PC-3 (cell line): ENCODE data around the gene LDOC1. TPM values are rescaled to one million over a fixed set of nuclear protein-coding genes. Genes with fewer than 3 reads are reported as not detected.

Experiments used
- ATAC-seq: fragments of 200-7000 bp; cut with Tn5 transposase; 2 replicates; pipeline ENCODE4 v1.9.1; 2020; ENCODE audit warnings: mild to moderate bottlenecking, moderate library complexity
- BruUV-seq: library from RNA; stranded (reverse); fragments of 400-500 nt; replicated peaks from 2 replicates; lab custom pipeline; 2021; lab: Mats Ljungman, UMichigan
- CTCF ChIA-PET: fragments of 300-600 bp; sonication (Branson Sonifier 250); formaldehyde crosslinking; loops from one replicate; lab custom pipeline; 2022; ENCODE audit warnings: antibody characterized with exemption; lab: Charles Lee
- POLR2A ChIA-PET: fragments of 300-600 bp; sonication (Branson Sonifier 250); formaldehyde crosslinking; loops from one replicate; lab custom pipeline; 2022; ENCODE audit warnings: antibody characterized with exemption; ENCODE audit not compliant: unreplicated experiment; lab: Charles Lee
- DNase-seq: peaks from one replicate; pipeline ENCODE4 v3.0.0-alpha.2; 2015
- H2AFZ ChIP-seq: fragments of 300-600 bp; sonication (generic); 2 replicates; pipeline ENCODE4 v1.6.0; 2016; ENCODE audit warnings: antibody characterized with exemption, low read length
- H3F3A ChIP-seq: fragments of 300-600 bp; sonication (generic); one replicate; pipeline ENCODE4 v1.6.0; 2017; ENCODE audit warnings: antibody characterized with exemption, low read length, control low read depth, mild to moderate bottlenecking; ENCODE audit not compliant: unreplicated experiment
- H3K27ac ChIP-seq: fragments of 300-600 bp; sonication (generic); 2 replicates; pipeline ENCODE4 v1.5.1; 2016; ENCODE audit warnings: mild to moderate bottlenecking, low read length
- H3K27me3 ChIP-seq: fragments of 300-600 bp; sonication (generic); 2 replicates; pipeline ENCODE4 v1.6.1; 2016; ENCODE audit warnings: low read length, mixed read lengths
- H3K36me3 ChIP-seq: fragments of 300-600 bp; sonication (generic); 2 replicates; pipeline ENCODE4 v1.6.1; 2016; ENCODE audit warnings: low read depth, mixed run types, low read length, mixed read lengths
- H3K4me1 ChIP-seq: fragments of 300-600 bp; sonication (generic); 2 replicates; pipeline ENCODE4 v1.5.1; 2016; ENCODE audit warnings: low read length; ENCODE audit not compliant: insufficient read depth
- H3K4me2 ChIP-seq: fragments of 300-600 bp; sonication (generic); 2 replicates; pipeline ENCODE4 v1.6.0; 2016; ENCODE audit warnings: low read length
- H3K4me3 ChIP-seq: fragments of 300-600 bp; sonication (generic); 2 replicates; pipeline ENCODE4 v1.5.1; 2016; ENCODE audit warnings: mild to moderate bottlenecking, low read length, mixed read lengths
- H3K79me2 ChIP-seq: fragments of 300-600 bp; sonication (generic); 2 replicates; pipeline ENCODE4 v1.6.1; 2017; ENCODE audit warnings: low read length, mixed read lengths
- H3K9ac ChIP-seq: fragments of 300-600 bp; sonication (generic); 2 replicates; pipeline ENCODE4 v1.6.0; 2016; ENCODE audit warnings: mild to moderate bottlenecking, low read length
- H3K9me2 ChIP-seq: fragments of 300-600 bp; sonication (generic); replicated peaks from 2 replicates; pipeline ENCODE4 v1.6.1; 2016; ENCODE audit warnings: mixed run types, low read length, mixed read lengths
- H3K9me3 ChIP-seq: fragments of 300-600 bp; sonication (generic); 2 replicates; pipeline ENCODE4 v1.6.1; 2016; ENCODE audit warnings: low read length, mixed read lengths
- H4K20me1 ChIP-seq: fragments of 300-600 bp; sonication (generic); 2 replicates; pipeline ENCODE4 v1.6.1; 2016; ENCODE audit warnings: low read length, mixed read lengths
- EZH2 ChIP-seq: fragments of 300-600 bp; sonication (generic); IDR thresholded peaks from one replicate; pipeline ENCODE4 v1.6.1; 2017; ENCODE audit warnings: antibody characterized with exemption, mild to moderate bottlenecking, low read length; ENCODE audit not compliant: unreplicated experiment
- EZH2phosphoT487 ChIP-seq: fragments of 300-600 bp; sonication (generic); IDR thresholded peaks from 2 replicates; pipeline ENCODE4 v1.6.1; 2018; ENCODE audit warnings: mild to moderate bottlenecking, antibody characterized with exemption, low read length, borderline replicate concordance
- intact Hi-C: fragments of 100-400 bp; cut with micrococcal nuclease; formaldehyde crosslinking; loops from 2 replicates; pipeline ENCODE4 v1.9.0; 2023
- total RNA-seq: library from RNA; depleted of rRNA; stranded (reverse); fragments of >200 nt; gene quantifications from 2 replicates; pipeline ENCODE4 v1.2.3, GENCODE V29; 2014
- TF ChIP-seq, protein P1 (sequence below): fragments of 300-600 bp; sonication (generic); conservative IDR thresholded peaks from 2 replicates; pipeline ENCODE4 v1.5.1; 2017; ENCODE audit warnings: antibody characterized with exemption, low read depth, mild to moderate bottlenecking, low read length

Gene LDOC1
- total RNA-seq, 1 experiment from 2014 or later = 40.6 TPM

DNA sequence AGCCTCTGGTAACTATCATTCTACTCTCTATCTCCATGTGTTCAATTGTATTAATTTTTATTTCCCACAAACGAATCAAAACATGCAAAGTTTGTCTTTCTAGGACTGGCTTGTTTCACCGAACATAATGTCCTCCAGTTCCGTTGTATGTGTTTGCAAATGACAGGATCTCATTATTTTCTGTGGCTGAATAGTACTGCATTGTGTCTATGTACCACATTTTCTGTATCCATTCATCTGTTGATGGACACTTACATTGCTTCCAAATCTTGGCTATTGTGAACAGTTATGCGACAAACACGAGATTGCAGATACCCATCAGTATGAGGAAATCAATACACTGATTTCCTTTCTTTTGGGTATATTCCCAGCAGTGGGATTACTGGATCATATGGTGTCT is 8.4 kb upstream of the LDOC1 start:
- Histone ChIP-seq H3K36me3 (no peaks in the 10 kb centered on the region), H4K20me1 (no peaks in the 10 kb centered on the region), H3K27ac (no peak overlapping the region), H3K9me2 (no peaks in the 10 kb centered on the region), H3K4me3 (no peak overlapping the region), H3K27me3 (no peaks in the 10 kb centered on the region), H2AFZ (no peak overlapping the region), H3K4me2 (no peak overlapping the region), H3K79me2 (no peaks in the 10 kb centered on the region), H3K9me3 (no peaks in the 10 kb centered on the region), H3F3A (no peaks in the 10 kb centered on the region), H3K4me1 (no peaks in the 10 kb centered on the region), H3K9ac (no peak overlapping the region)
- ChIA-PET POLR2A (no interaction called here), CTCF (no interaction called here)
- no peak for TF ChIP-seq EZH2phosphoT487
- TF ChIP-seq, protein P1, sequence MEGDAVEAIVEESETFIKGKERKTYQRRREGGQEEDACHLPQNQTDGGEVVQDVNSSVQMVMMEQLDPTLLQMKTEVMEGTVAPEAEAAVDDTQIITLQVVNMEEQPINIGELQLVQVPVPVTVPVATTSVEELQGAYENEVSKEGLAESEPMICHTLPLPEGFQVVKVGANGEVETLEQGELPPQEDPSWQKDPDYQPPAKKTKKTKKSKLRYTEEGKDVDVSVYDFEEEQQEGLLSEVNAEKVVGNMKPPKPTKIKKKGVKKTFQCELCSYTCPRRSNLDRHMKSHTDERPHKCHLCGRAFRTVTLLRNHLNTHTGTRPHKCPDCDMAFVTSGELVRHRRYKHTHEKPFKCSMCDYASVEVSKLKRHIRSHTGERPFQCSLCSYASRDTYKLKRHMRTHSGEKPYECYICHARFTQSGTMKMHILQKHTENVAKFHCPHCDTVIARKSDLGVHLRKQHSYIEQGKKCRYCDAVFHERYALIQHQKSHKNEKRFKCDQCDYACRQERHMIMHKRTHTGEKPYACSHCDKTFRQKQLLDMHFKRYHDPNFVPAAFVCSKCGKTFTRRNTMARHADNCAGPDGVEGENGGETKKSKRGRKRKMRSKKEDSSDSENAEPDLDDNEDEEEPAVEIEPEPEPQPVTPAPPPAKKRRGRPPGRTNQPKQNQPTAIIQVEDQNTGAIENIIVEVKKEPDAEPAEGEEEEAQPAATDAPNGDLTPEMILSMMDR = no peak
- no peak for TF ChIP-seq EZH2
- intact Hi-C loops = no loop called here
- DNase-seq (no peak), ATAC-seq (no peak)
- no TSS peak for BruUV-seq

DNA sequence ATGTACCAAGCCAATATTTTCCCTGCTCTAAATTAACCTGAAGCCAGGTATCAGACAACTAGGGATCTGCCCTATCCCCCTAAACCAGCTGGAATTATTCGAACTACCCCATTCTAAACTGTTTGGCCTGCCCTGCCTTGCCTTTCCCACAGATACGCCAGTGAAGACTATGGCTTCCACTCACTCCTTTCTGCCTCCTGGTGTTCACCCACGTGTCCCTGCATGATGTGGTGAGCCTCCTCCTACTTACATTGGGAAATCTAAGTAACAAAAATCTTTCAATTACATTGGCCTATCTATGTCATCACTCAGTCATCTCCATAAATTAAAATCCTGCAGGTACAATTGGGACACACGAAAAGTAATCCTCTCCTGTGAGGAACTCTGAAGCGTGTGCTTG is 6.1 kb upstream of the LDOC1 start:
- Histone ChIP-seq H3K27me3 (no peaks in the 10 kb centered on the region), H3K79me2 (no peaks in the 10 kb centered on the region), H3K36me3 (no peaks in the 10 kb centered on the region), H4K20me1 (no peaks in the 10 kb centered on the region), H3K27ac (no peak overlapping the region), H3K9me2 (no peaks in the 10 kb centered on the region), H3K9ac (no peak overlapping the region), H3K4me2 (no peak overlapping the region), H3K4me3 (no peak overlapping the region), H3K9me3 (no peaks in the 10 kb centered on the region), H3F3A (no peaks in the 10 kb centered on the region), H3K4me1 (no peaks in the 10 kb centered on the region), H2AFZ (no peak overlapping the region)
- TF ChIP-seq, protein P1 = no peak
- no peak for TF ChIP-seq EZH2
- TF ChIP-seq EZH2phosphoT487 = no peak
- ATAC-seq (no peak), DNase-seq (no peak)
- ChIA-PET POLR2A (no interaction called here), CTCF (no interaction called here)
- intact Hi-C loops = no loop called here
- BruUV-seq = no TSS peak

DNA sequence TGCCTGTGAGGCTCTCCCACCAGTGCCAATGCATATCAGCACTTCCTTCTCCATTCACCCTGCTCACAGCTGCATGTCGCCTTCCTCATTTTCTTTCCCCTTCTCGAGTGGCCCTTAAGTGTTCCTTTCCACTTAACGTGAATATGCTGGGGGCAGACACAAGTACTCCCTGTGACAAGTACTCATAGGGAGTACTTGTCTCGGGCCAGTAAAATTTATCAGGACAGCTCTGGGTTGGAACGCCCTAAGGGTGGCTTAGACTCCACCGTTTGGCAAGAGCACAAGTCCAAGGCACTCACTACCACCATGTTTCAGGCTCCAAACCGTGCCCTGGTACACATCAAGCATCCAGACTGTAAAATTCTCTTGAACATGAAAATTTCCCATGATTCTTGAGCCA is 3.9 kb upstream of the LDOC1 start:
- H2AFZ ChIP-seq = no peak overlapping the region
- H3F3A ChIP-seq = no peaks in the 10 kb centered on the region
- no peaks in the 10 kb centered on the region for H3K36me3 ChIP-seq
- H3K4me1 ChIP-seq = peaks cover 5% of the 10 kb centered on the region; the same call in 1 of the 2 replicates
- ChIA-PET CTCF (no interaction called here), POLR2A (no interaction called here)
- no peaks in the 10 kb centered on the region for H3K9me2 ChIP-seq
- BruUV-seq = no TSS peak
- no peak overlapping the region for H3K4me3 ChIP-seq
- no peaks in the 10 kb centered on the region for H3K27me3 ChIP-seq
- no peak overlapping the region for H3K9ac ChIP-seq
- H3K79me2 ChIP-seq = peaks cover 11% of the 10 kb centered on the region
- intact Hi-C loops = no loop called here
- H4K20me1 ChIP-seq = no peaks in the 10 kb centered on the region
- ATAC-seq (no peak), DNase-seq (no peak)
- H3K4me2 ChIP-seq = no peak overlapping the region
- no peak overlapping the region for H3K27ac ChIP-seq
- no peaks in the 10 kb centered on the region for H3K9me3 ChIP-seq
- TF ChIP-seq EZH2 (no peak), EZH2phosphoT487 (no peak)
- TF ChIP-seq, protein P1 = no peak
